Osteoblast (primary cell): Measurements from ENCODE around the gene NFIB. TPM values are rescaled to one million over a fixed set of nuclear protein-coding genes. Genes with fewer than 3 reads are reported as not detected.

Experiments used
- DNase-seq: peaks from one replicate; pipeline ENCODE4 v3.0.0; 2011; ENCODE audit warnings: low spot score, mixed read lengths; ENCODE audit not compliant: insufficient read length; ENCODE audit errors: missing footprints
- H2AFZ ChIP-seq: 2 replicates; pipeline ENCODE4 v1.6.0; 2011; ENCODE audit warnings: mild to moderate bottlenecking, low read length
- H3K27ac ChIP-seq: 2 replicates; pipeline ENCODE4 v1.5.1; 2011; ENCODE audit warnings: mild to moderate bottlenecking, low read depth, low read length, moderate library complexity
- H3K27me3 ChIP-seq: 2 replicates; pipeline ENCODE4 v1.6.0; 2012; ENCODE audit warnings: mild to moderate bottlenecking, control low read depth, inconsistent platforms, low read length, moderate library complexity; ENCODE audit not compliant: insufficient read depth
- H3K36me3 ChIP-seq: 2 replicates; pipeline ENCODE4 v1.5.1; 2011; ENCODE audit warnings: mild to moderate bottlenecking, low read length, control low read depth, moderate library complexity; ENCODE audit not compliant: insufficient read depth
- H3K4me1 ChIP-seq: 2 replicates; pipeline ENCODE4 v1.5.1; 2011; ENCODE audit warnings: mild to moderate bottlenecking, low read length, control low read depth, moderate library complexity; ENCODE audit not compliant: insufficient read depth
- H3K4me2 ChIP-seq: 2 replicates; pipeline ENCODE4 v1.6.0; 2011; ENCODE audit warnings: mild to moderate bottlenecking, low read length; ENCODE audit not compliant: insufficient read depth
- H3K4me3 ChIP-seq: fragments of 200-600 bp; sonication (generic); 3 replicates; pipeline ENCODE4 v1.5.1; 2012; ENCODE audit warnings: mild to moderate bottlenecking, low read length, inconsistent platforms; ENCODE audit not compliant: insufficient read depth
- H3K79me2 ChIP-seq: 2 replicates; pipeline ENCODE4 v1.6.0; 2012; ENCODE audit warnings: mild to moderate bottlenecking, low read length, control low read depth, inconsistent platforms; ENCODE audit not compliant: insufficient read depth
- H3K9me3 ChIP-seq: 2 replicates; pipeline ENCODE4 v1.5.1; 2011; ENCODE audit warnings: low read depth, low read length, control low read depth
- H4K20me1 ChIP-seq: 2 replicates; pipeline ENCODE4 v1.6.0; 2012; ENCODE audit warnings: mild to moderate bottlenecking, low read length, control low read depth; ENCODE audit not compliant: insufficient read depth
- CTCF ChIP-seq: IDR thresholded peaks from 2 replicates; pipeline ENCODE4 v1.5.1; 2011; ENCODE audit warnings: mild to moderate bottlenecking, low read depth, low read length, moderate library complexity; ENCODE audit errors: extremely low read depth
- total RNA-seq: library from RNA; depleted of rRNA; stranded (reverse); fragments of >200 nt; gene quantifications from 2 replicates; pipeline ENCODE4 v1.2.3, GENCODE V29; 2012

NFIB gene
- total RNA-seq, 1 donor, result 21.0 TPM

- Histone ChIP-seq H3K36me3 (no peaks in the 10 kb centered on the region), H3K9me3 (no peaks in the 10 kb centered on the region), H3K4me2 (no peak overlapping the region), H3K27ac (no peak overlapping the region), H3K4me3 (no peak overlapping the region), H4K20me1 (no peaks in the 10 kb centered on the region), H3K27me3 (no peaks in the 10 kb centered on the region), H3K79me2 (peaks cover 3% of the 10 kb centered on the region), H2AFZ (no peak overlapping the region), H3K4me1 (peaks cover 7% of the 10 kb centered on the region)
- TF ChIP-seq CTCF, result no peak
- no peak for DNase-seq
Measured at GRCh38 chr9:14173713-14174112, 140.2 kb downstream of the NFIB start.

GRCh38 chr9:14170973-14171596 is 142.9 kb downstream of the NFIB start:
- Histone ChIP-seq H3K27me3 (no peaks in the 10 kb centered on the region), H3K27ac (no peak overlapping the region), H3K4me3 (no peak overlapping the region), H3K9me3 (no peaks in the 10 kb centered on the region), H3K4me2 (no peak overlapping the region), H3K79me2 (peaks cover 3% of the 10 kb centered on the region), H4K20me1 (no peaks in the 10 kb centered on the region), H3K4me1 (peaks cover 7% of the 10 kb centered on the region), H2AFZ (no peak overlapping the region), H3K36me3 (no peaks in the 10 kb centered on the region)
- DNase-seq, result no peak
- TF ChIP-seq CTCF, result no peak

GRCh38 chr9:14170392-14170931 is 143.5 kb downstream of the NFIB start:
- H3K79me2 ChIP-seq, result peaks cover 3% of the 10 kb centered on the region
- H2AFZ ChIP-seq, result no peak overlapping the region
- no peak for TF ChIP-seq CTCF
- H3K27ac ChIP-seq, result no peak overlapping the region
- H3K4me1 ChIP-seq, result peaks cover 7% of the 10 kb centered on the region
- H3K9me3 ChIP-seq, result no peaks in the 10 kb centered on the region
- H3K4me3 ChIP-seq, result no peak overlapping the region
- H3K27me3 ChIP-seq, result no peaks in the 10 kb centered on the region
- no peak for DNase-seq
- H4K20me1 ChIP-seq, result no peaks in the 10 kb centered on the region
- H3K4me2 ChIP-seq, result no peak overlapping the region
- no peaks in the 10 kb centered on the region for H3K36me3 ChIP-seq

GRCh38 chr9:14168381-14168780 is 145.6 kb downstream of the NFIB start:
- no peak overlapping the region for H3K4me2 ChIP-seq
- no peak for TF ChIP-seq CTCF
- H2AFZ ChIP-seq, result no peak overlapping the region
- no peak overlapping the region for H3K4me3 ChIP-seq
- H3K27me3 ChIP-seq, result no peaks in the 10 kb centered on the region
- no peak for DNase-seq
- H3K36me3 ChIP-seq, result no peaks in the 10 kb centered on the region
- H3K4me1 ChIP-seq, result peaks cover 7% of the 10 kb centered on the region
- H3K27ac ChIP-seq, result no peak overlapping the region
- H4K20me1 ChIP-seq, result no peaks in the 10 kb centered on the region
- no peaks in the 10 kb centered on the region for H3K9me3 ChIP-seq
- peaks cover 3% of the 10 kb centered on the region for H3K79me2 ChIP-seq
